Neural cell (in vitro differentiated cells): Measurements from ENCODE around the gene RAET1G.
"Not testable (repeated sequence)": the region's sequence is repeated elsewhere in the genome, so short reads cannot be mapped to it uniquely, and the experiment has no call there.

Experiments
- EP300 ChIP-seq: fragments of 450-650 bp; conservative IDR thresholded peaks from 2 replicates; pipeline ENCODE4 v1.6.1; 2014; ENCODE audit warnings: antibody characterized with exemption, mild to moderate bottlenecking, moderate library complexity; ENCODE audit not compliant: poor library complexity, severe bottlenecking
- EZH2 ChIP-seq: fragments of 200-600, 300-800 bp; shearing (Covaris generic), sonication (generic); IDR thresholded peaks from 2 replicates; pipeline ENCODE4 v1.6.1; 2014; ENCODE audit warnings: antibody characterized with exemption, low read length, borderline replicate concordance, mild to moderate bottlenecking; ENCODE audit not compliant: insufficient read depth, poor library complexity, severe bottlenecking
- MXI1 ChIP-seq: fragments of 450-650 bp; conservative IDR thresholded peaks from 2 replicates; pipeline ENCODE4 v1.6.1; 2014; ENCODE audit warnings: antibody characterized with exemption, mild to moderate bottlenecking; ENCODE audit not compliant: poor library complexity, severe bottlenecking
- POLR2AphosphoS5 ChIP-seq: IDR thresholded peaks from 2 replicates; pipeline ENCODE4 v1.6.1; 2012
- RAD21 ChIP-seq: fragments of 450-650 bp; conservative IDR thresholded peaks from 2 replicates; pipeline ENCODE4 v1.6.1; 2014; ENCODE audit warnings: antibody characterized with exemption, mild to moderate bottlenecking, moderate library complexity
- SMC3 ChIP-seq: fragments of 450-650 bp; conservative IDR thresholded peaks from 2 replicates; pipeline ENCODE4 v1.6.1; 2014; ENCODE audit warnings: antibody characterized with exemption, mild to moderate bottlenecking, moderate library complexity; ENCODE audit not compliant: poor library complexity
- TAF1 ChIP-seq: IDR thresholded peaks from 2 replicates; pipeline ENCODE4 v1.6.1; 2012; ENCODE audit warnings: low read depth
- TF ChIP-seq, protein P1 (sequence below): fragments of 450-650 bp; IDR thresholded peaks from 2 replicates; pipeline ENCODE4 v1.5.1; 2014; ENCODE audit warnings: antibody characterized with exemption, mild to moderate bottlenecking, moderate library complexity; ENCODE audit not compliant: poor library complexity, severe bottlenecking
- TF ChIP-seq, protein P2 (sequence below): IDR thresholded peaks from 2 replicates; pipeline ENCODE4 v1.6.1; 2012; ENCODE audit warnings: borderline replicate concordance

DNA sequence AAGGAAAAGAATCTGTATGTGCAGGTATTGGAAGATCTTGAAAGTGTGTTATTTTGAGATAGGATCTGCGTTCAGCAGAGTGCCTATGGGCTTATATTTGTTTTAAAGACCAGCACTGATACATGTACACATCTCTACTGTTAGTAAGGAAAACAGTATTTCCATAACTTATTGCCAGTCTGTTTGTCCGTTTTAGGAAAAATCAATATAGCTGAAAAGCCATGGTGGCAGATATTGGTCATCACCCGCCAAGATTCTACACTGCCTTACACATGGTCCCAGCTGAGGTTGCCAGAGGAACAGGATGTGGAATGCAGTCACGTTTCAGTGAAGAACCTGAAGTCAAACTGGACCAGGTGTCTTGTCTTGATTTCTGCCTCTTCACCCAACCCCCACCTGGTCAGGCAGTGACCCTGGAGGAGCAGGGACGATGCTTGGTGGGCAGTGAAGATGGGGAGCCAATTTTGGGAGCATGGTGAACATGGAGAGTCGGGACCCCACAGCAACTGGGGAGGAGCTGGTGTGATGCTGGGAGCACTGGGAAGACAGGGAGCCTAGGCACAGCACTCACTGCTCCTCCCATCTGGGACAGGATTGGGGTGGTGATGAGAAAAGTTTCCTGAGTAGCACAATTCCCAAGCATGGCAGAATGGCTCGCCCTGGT lies 32.9 kb upstream of the RAET1G start:
- TF ChIP-seq EZH2, POLR2AphosphoS5, EP300, MXI1, RAD21, TAF1, SMC3: not testable (repeated sequence)
- TF ChIP-seq, protein P1, sequence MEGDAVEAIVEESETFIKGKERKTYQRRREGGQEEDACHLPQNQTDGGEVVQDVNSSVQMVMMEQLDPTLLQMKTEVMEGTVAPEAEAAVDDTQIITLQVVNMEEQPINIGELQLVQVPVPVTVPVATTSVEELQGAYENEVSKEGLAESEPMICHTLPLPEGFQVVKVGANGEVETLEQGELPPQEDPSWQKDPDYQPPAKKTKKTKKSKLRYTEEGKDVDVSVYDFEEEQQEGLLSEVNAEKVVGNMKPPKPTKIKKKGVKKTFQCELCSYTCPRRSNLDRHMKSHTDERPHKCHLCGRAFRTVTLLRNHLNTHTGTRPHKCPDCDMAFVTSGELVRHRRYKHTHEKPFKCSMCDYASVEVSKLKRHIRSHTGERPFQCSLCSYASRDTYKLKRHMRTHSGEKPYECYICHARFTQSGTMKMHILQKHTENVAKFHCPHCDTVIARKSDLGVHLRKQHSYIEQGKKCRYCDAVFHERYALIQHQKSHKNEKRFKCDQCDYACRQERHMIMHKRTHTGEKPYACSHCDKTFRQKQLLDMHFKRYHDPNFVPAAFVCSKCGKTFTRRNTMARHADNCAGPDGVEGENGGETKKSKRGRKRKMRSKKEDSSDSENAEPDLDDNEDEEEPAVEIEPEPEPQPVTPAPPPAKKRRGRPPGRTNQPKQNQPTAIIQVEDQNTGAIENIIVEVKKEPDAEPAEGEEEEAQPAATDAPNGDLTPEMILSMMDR: not testable (repeated sequence)
- TF ChIP-seq, protein P2, sequence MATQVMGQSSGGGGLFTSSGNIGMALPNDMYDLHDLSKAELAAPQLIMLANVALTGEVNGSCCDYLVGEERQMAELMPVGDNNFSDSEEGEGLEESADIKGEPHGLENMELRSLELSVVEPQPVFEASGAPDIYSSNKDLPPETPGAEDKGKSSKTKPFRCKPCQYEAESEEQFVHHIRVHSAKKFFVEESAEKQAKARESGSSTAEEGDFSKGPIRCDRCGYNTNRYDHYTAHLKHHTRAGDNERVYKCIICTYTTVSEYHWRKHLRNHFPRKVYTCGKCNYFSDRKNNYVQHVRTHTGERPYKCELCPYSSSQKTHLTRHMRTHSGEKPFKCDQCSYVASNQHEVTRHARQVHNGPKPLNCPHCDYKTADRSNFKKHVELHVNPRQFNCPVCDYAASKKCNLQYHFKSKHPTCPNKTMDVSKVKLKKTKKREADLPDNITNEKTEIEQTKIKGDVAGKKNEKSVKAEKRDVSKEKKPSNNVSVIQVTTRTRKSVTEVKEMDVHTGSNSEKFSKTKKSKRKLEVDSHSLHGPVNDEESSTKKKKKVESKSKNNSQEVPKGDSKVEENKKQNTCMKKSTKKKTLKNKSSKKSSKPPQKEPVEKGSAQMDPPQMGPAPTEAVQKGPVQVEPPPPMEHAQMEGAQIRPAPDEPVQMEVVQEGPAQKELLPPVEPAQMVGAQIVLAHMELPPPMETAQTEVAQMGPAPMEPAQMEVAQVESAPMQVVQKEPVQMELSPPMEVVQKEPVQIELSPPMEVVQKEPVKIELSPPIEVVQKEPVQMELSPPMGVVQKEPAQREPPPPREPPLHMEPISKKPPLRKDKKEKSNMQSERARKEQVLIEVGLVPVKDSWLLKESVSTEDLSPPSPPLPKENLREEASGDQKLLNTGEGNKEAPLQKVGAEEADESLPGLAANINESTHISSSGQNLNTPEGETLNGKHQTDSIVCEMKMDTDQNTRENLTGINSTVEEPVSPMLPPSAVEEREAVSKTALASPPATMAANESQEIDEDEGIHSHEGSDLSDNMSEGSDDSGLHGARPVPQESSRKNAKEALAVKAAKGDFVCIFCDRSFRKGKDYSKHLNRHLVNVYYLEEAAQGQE: not testable (repeated sequence)
